GM12801 (cell line): ENCODE measurements around the gene IQCK.

Source experiments
- CTCF ChIP-seq: IDR thresholded peaks from one replicate; pipeline ENCODE4 v1.5.1; 2011; ENCODE audit warnings: control low read depth; ENCODE audit not compliant: insufficient read length; ENCODE audit errors: extremely low read depth

IQCK gene

GRCh38 chr16:19701091-19701490 lies 17.0 kb upstream of the IQCK start:
- no peak for TF ChIP-seq CTCF

GRCh38 chr16:19703172-19703889 lies 14.7 kb upstream of the IQCK start:
- no peak for TF ChIP-seq CTCF

- TF ChIP-seq CTCF, result no peak
Measured at GRCh38 chr16:19704321-19705145, 13.5 kb upstream of the IQCK start.

GRCh38 chr16:19705146-19705501 lies 12.9 kb upstream of the IQCK start:
- no peak for TF ChIP-seq CTCF

- TF ChIP-seq CTCF, result no peak
Measured at GRCh38 chr16:19705843-19706242, 12.2 kb upstream of the IQCK start.

GRCh38 chr16:19706846-19707245 lies 11.2 kb upstream of the IQCK start:
- no peak for TF ChIP-seq CTCF

GRCh38 chr16:19707569-19708295 lies 10.3 kb upstream of the IQCK start:
- no peak for TF ChIP-seq CTCF
